PC-3 (cell line): Measurements from ENCODE around the gene RERG.
"Not testable (repeated sequence)": the region's sequence is repeated elsewhere in the genome, so short reads cannot be mapped to it uniquely, and the experiment has no call there.

Experiments used
- EZH2 ChIP-seq: fragments of 300-600 bp; sonication (generic); IDR thresholded peaks from one replicate; pipeline ENCODE4 v1.6.1; 2017; ENCODE audit warnings: antibody characterized with exemption, mild to moderate bottlenecking, low read length; ENCODE audit not compliant: unreplicated experiment
- EZH2phosphoT487 ChIP-seq: fragments of 300-600 bp; sonication (generic); IDR thresholded peaks from 2 replicates; pipeline ENCODE4 v1.6.1; 2018; ENCODE audit warnings: mild to moderate bottlenecking, antibody characterized with exemption, low read length, borderline replicate concordance
- TF ChIP-seq, protein P1 (sequence below): fragments of 300-600 bp; sonication (generic); conservative IDR thresholded peaks from 2 replicates; pipeline ENCODE4 v1.5.1; 2017; ENCODE audit warnings: antibody characterized with exemption, low read depth, mild to moderate bottlenecking, low read length

DNA sequence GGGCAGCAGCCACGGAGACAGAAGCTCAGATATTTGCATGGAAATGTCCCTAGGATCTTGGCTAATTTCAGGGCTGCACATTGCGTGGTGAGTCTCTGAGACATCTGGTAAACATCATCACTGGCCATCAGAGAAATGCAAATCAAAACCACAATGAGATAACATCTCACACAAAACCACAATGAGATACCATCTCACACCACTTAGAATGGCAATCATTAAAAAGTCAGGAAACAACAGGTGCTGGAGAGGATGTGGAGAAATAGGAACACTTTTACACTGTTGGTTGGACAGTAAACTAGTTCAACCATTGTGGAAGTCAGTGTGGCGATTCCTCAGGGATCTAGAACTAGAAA, 4.6 kb upstream of the RERG start:
- TF ChIP-seq, protein P1, sequence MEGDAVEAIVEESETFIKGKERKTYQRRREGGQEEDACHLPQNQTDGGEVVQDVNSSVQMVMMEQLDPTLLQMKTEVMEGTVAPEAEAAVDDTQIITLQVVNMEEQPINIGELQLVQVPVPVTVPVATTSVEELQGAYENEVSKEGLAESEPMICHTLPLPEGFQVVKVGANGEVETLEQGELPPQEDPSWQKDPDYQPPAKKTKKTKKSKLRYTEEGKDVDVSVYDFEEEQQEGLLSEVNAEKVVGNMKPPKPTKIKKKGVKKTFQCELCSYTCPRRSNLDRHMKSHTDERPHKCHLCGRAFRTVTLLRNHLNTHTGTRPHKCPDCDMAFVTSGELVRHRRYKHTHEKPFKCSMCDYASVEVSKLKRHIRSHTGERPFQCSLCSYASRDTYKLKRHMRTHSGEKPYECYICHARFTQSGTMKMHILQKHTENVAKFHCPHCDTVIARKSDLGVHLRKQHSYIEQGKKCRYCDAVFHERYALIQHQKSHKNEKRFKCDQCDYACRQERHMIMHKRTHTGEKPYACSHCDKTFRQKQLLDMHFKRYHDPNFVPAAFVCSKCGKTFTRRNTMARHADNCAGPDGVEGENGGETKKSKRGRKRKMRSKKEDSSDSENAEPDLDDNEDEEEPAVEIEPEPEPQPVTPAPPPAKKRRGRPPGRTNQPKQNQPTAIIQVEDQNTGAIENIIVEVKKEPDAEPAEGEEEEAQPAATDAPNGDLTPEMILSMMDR, result not testable (repeated sequence)
- TF ChIP-seq EZH2, EZH2phosphoT487: not testable (repeated sequence)
